BE2C (cell line): ENCODE data around the gene PRXL2C.

Experiments used
- DNase-seq: peaks from one replicate; pipeline ENCODE4 v3.0.0-alpha.2; 2020
- H3K27me3 ChIP-seq: fragments of 250-450 bp; sonication (Bioruptor Pico); 2 replicates; pipeline ENCODE4 v1.5.1; 2020; ENCODE audit warnings: mild to moderate bottlenecking
- H3K36me3 ChIP-seq: fragments of 250-450 bp; sonication (Bioruptor Pico); 2 replicates; pipeline ENCODE4 v1.5.1; 2020; ENCODE audit warnings: mild to moderate bottlenecking
- H3K4me1 ChIP-seq: fragments of 250-450 bp; sonication (Bioruptor Pico); 2 replicates; pipeline ENCODE4 v1.5.1; 2020
- H3K4me3 ChIP-seq: 2 replicates; pipeline ENCODE4 v1.5.1; 2011; ENCODE audit warnings: low read depth, low read length
- H3K9me3 ChIP-seq: fragments of 250-450 bp; sonication (Bioruptor Pico); 2 replicates; pipeline ENCODE4 v1.5.1; 2020
- TF ChIP-seq, protein P1 (sequence below): IDR thresholded peaks from 2 replicates; pipeline ENCODE4 v1.5.1; 2012; ENCODE audit warnings: mild to moderate bottlenecking, low read depth, low read length

Gene PRXL2C

DNA sequence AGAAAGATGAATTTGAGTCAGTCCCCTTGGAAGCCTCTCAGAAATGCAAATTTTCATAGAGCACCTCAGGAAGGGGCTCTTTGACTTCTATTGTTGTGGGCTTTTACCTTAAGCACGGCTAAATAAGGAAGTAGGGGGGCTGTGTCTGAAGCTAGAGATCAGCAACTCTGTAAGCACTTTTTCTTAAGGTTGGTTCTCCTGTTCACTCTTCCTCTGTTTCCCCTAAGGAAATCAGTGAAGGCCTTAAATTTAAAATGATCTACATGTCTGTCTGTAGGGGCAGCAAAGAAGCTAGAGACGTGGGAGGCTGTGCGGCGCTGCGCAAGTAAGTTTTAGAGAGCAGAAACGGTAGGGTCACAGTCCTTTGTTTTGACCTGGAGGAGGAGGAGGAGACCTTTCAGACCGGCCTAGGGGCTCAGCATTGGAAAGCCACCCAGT is 34.3 kb downstream of the PRXL2C start:
- Histone ChIP-seq H3K4me1 (peaks cover 3% of the 10 kb centered on the region), H3K4me3 (no peak overlapping the region), H3K9me3 (no peaks in the 10 kb centered on the region), H3K36me3 (no peaks in the 10 kb centered on the region), H3K27me3 (peaks cover 5% of the 10 kb centered on the region; the same call in 1 of the 2 replicates)
- TF ChIP-seq, protein P1, sequence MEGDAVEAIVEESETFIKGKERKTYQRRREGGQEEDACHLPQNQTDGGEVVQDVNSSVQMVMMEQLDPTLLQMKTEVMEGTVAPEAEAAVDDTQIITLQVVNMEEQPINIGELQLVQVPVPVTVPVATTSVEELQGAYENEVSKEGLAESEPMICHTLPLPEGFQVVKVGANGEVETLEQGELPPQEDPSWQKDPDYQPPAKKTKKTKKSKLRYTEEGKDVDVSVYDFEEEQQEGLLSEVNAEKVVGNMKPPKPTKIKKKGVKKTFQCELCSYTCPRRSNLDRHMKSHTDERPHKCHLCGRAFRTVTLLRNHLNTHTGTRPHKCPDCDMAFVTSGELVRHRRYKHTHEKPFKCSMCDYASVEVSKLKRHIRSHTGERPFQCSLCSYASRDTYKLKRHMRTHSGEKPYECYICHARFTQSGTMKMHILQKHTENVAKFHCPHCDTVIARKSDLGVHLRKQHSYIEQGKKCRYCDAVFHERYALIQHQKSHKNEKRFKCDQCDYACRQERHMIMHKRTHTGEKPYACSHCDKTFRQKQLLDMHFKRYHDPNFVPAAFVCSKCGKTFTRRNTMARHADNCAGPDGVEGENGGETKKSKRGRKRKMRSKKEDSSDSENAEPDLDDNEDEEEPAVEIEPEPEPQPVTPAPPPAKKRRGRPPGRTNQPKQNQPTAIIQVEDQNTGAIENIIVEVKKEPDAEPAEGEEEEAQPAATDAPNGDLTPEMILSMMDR = no peak
- no peak for DNase-seq

DNA sequence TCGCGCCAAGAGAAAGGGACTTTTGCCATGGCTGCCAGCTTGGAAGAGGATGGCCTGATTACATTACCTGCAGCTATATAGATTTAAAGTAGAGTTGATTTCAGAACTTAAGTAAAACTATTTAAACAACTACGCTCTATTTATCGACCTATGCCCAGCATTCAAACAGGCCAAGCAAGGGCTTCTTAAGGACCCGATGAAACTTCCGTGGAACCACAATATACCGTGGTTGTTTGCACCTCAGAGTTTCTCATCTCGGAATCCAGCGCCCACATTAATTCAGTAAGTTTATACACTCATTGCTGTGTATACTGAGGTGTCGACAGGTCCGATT is 35.0 kb downstream of the PRXL2C start:
- peak overlapping the region; percentile 47 for H3K4me3 ChIP-seq
- DNase-seq = no peak
- H3K27me3 ChIP-seq = peaks cover 5% of the 10 kb centered on the region; the same call in 1 of the 2 replicates
- no peaks in the 10 kb centered on the region for H3K36me3 ChIP-seq
- H3K4me1 ChIP-seq = peaks cover 3% of the 10 kb centered on the region
- TF ChIP-seq, protein P1 = no peak
- H3K9me3 ChIP-seq = no peaks in the 10 kb centered on the region

DNA sequence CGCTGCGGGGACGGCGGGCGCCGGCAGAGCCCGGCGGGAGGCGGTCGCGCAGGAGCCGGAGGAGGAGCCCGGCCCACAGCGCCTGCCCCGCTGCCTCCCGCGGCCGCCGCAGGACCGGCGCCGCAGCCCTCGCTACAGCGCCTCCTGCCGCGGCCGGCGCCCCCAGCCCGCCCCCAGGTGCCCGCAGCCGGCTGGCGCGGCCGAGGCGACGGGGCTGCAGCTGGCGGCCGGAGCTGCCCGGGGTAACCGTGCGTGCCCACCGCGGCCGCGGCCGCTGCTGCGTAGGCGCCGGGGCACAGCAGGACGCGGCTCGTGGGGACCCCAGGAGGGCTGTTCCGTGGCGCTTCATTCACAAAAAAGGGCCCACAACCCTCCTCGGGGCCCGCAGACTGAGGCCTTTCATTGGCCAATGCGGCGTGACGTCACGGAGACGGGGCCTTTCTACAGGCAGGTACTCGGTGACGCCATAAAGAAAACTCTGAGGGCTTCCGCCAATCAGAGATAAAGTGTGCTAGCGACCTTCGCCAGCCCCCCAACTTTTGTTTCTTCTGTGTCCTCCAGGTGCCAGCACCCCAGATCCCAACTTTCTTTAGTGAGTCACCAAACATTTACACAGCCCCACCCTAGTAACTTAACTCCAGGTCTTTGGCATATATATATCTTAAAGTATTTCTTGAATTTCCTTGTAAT is 35.5 kb downstream of the PRXL2C start, which contains the start of gene CDC14B:
Gene CDC14B, minus strand, starts transcription at position 353 of the 690 bp plus-strand sequence. CDS start 465 bp downstream, outside the sequence.
- Histone ChIP-seq H3K27me3 (peaks cover 5% of the 10 kb centered on the region; the same call in 1 of the 2 replicates), H3K4me1 (peaks cover 3% of the 10 kb centered on the region), H3K36me3 (no peaks in the 10 kb centered on the region), H3K4me3 (peak within 1 kb of the TSS; percentile 63), H3K9me3 (no peaks in the 10 kb centered on the region)
- peak; percentile 84 for DNase-seq
- TF ChIP-seq, protein P1 = no peak

DNA sequence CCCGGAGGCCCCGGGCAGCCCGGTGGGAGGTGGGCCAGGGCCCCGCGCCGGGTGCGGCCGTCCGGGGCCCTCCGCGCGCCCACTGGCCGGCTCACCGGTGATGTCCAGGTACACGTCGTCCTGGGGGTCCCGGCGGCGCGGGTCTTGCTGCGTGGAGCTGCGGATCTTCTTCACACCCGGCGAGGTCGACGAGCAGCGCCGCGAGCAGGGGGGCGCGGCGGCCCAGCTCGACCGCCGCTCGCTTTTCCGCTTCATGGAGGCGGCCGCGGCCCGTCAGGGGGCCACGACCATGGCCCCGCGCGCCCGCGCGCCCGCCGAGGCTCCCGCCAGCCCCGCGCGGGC is 36.0 kb downstream of the PRXL2C start:
- no peaks in the 10 kb centered on the region for H3K36me3 ChIP-seq
- peaks cover 3% of the 10 kb centered on the region for H3K4me1 ChIP-seq
- DNase-seq = no peak
- H3K4me3 ChIP-seq = peak overlapping the region; percentile 63
- TF ChIP-seq, protein P1 = no peak
- no peaks in the 10 kb centered on the region for H3K9me3 ChIP-seq
- H3K27me3 ChIP-seq = peaks cover 5% of the 10 kb centered on the region; the same call in 1 of the 2 replicates

DNA sequence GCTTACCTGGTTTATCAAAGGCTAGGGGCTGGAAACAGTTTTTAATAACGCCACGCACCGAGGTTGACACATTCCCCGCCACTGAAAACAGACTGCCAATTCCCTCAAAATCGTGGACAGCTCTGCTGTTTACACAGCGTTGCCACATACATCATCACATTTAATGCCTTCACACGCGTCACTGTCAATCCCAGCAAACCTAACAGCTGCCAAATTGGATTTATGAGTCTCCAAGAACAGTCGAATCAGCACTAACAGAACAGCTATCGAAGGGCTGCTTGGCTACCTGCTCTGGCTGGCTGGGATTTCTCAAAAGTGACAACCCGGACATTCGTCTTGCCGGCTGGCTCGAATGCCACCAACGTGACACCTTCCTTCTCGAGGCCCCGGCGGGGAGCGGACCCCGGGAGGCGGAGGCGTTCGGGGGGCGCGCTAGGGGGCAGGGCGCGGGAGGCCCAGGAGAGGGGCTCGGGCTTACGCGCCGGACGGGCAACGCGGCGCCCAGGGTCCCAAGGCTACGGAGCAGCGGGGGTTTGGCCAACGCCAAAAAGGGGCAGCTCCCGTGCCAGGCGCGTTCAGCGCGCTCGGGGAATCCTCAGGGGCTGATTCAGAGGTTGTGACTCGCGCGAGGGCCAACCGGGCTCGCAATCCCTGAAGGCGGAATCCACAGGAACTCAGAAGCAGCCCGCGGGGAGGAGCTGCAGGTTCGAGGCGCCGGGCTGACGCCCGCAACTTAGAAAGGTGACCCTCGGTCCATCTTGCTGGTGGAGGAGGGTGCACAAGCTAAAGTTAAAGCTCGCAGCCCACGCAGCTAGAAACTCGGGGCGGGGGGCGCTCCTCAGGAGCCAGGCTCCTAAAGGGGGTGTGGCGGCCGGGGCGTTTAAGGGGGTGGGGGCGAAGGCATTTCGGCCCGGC is 36.7 kb downstream of the PRXL2C start:
- Histone ChIP-seq H3K4me1 (peaks cover 3% of the 10 kb centered on the region), H3K4me3 (peak overlapping the region; percentile 63), H3K36me3 (no peaks in the 10 kb centered on the region), H3K9me3 (no peaks in the 10 kb centered on the region), H3K27me3 (peaks cover 5% of the 10 kb centered on the region; the same call in 1 of the 2 replicates)
- peak; percentile 29 for DNase-seq
- TF ChIP-seq, protein P1 = no peak
